Aorta (tissue), 5 donors: ENCODE data around the gene TMA7B. TPM values are rescaled to one million over a fixed set of nuclear protein-coding genes. Genes with fewer than 3 reads are reported as not detected.

Experiments
- ATAC-seq: fragments of 200-7000 bp; cut with Tn5 transposase; one replicate; pipeline ENCODE4 v1.9.1; 2022; ENCODE audit warnings: moderate library complexity; ENCODE audit not compliant: low FRiP score
- DNase-seq, 2 donors: peaks; one replicate each; pipeline ENCODE4 v3.0.0-alpha.2; 2020
- H3K27ac ChIP-seq, 2 donors: one replicate each; pipeline ENCODE4 v1.5.1; 2013; ENCODE audit warnings: low read length in 2 of 2, mild to moderate bottlenecking in 2 of 2, moderate library complexity in 2 of 2, control low read depth in 1 of 2, inconsistent platforms in 1 of 2, low read depth in 1 of 2
- H3K27me3 ChIP-seq, 2 donors: one replicate each; pipeline ENCODE4 v1.6.1; 2013; ENCODE audit warnings: control low read depth in 1 of 2, low read length in 1 of 2, mild to moderate bottlenecking in 1 of 2, moderate library complexity in 1 of 2; ENCODE audit not compliant: insufficient read depth in 2 of 2, control insufficient read depth in 1 of 2
- H3K36me3 ChIP-seq, 2 donors: one replicate each; pipeline ENCODE4 v1.6.1; 2013; ENCODE audit warnings: control low read depth in 1 of 2, low read length in 1 of 2, mild to moderate bottlenecking in 1 of 2; ENCODE audit not compliant: insufficient read depth in 2 of 2, control insufficient read depth in 1 of 2
- H3K4me1 ChIP-seq, 2 donors: one replicate each; pipeline ENCODE4 v1.6.1; 2013; ENCODE audit warnings: low read length in 2 of 2, control low read depth in 1 of 2, mild to moderate bottlenecking in 1 of 2, moderate library complexity in 1 of 2; ENCODE audit not compliant: insufficient read depth in 2 of 2, control insufficient read depth in 1 of 2
- H3K4me3 ChIP-seq, 2 donors: one replicate each; pipeline ENCODE4 v1.5.1; 2013; ENCODE audit warnings: low read length in 2 of 2, control low read depth in 1 of 2, mild to moderate bottlenecking in 1 of 2
- H3K9me3 ChIP-seq: one replicate; pipeline ENCODE4 v1.6.1; 2013; ENCODE audit warnings: mild to moderate bottlenecking, low read length; ENCODE audit not compliant: control insufficient read depth
- WGBS, 2 donors: extraction: QIAGEN DNeasy Blood & Tissue Kit; methylation state at CpG; one replicate each; pipeline ENCODE4 v1.1.7; 2013; 5-methylcytosine and 5-hydroxymethylcytosine counted together
- intact Hi-C, 2 donors: fragments of 100-400 bp; cut with DNase I; formaldehyde crosslinking; loops; one replicate each; pipeline versions ENCODE4 v1.14.2 to v1.15.0; 2022
- polyA plus RNA-seq, 2 donors: library from polyadenylated mRNA; stranded (reverse); fragments of 200-250 nt; gene quantifications; one replicate each; pipeline ENCODE4 v1.2.3, GENCODE V29; 2013
- total RNA-seq, 2 donors: library from RNA; stranded (reverse); fragmentation: NEBNext Ultra II Directional; extraction: Animal tissue kit (Norgen Biotek cat#: 25700); gene quantifications; one replicate each; pipeline ENCODE4 v1.2.1, GENCODE V29; 2021
- donor health status: healthy with polysubstance abuse.
- donor health status: Bipolar disorder and iron deficiency.
- donor health status: DM: no; HTN: no; CAD: no.
- donor health status: DM: no; HTN: no; CAD: no.
- donor health status: DM: yes; HTN: yes; CAD: no.

TMA7B gene
- total and polyA plus RNA-seq, 4 donors, result 0.39 to 0.42 TPM; not detected in 2

GRCh38 chr22:39937906-39938305 is 22.3 kb upstream of the TMA7B start:
- 86 to 91% methylated on average over 3 of the region's 3 CpGs for WGBS, 2 donors
- intact Hi-C loops, result no loop called here

GRCh38 chr22:39938509-39939111 is 21.6 kb upstream of the TMA7B start:
- Histone ChIP-seq H3K4me1 (no peaks in the 10 kb centered on the region), H3K36me3 (no peaks in the 10 kb centered on the region), H3K27me3 (no peaks in the 10 kb centered on the region), H3K9me3 (no peaks in the 10 kb centered on the region), H3K4me3 (no peak overlapping the region), H3K27ac (no peak overlapping the region)
- no peak for DNase-seq
- intact Hi-C loops, result no loop called here
- ATAC-seq, result no peak
- 49 to 60% methylated on average over 14 of the region's 14 CpGs for WGBS, 2 donors

More at GRCh38 chr22:39937906-39938305, 22.3 kb upstream of the TMA7B start:
- no peak overlapping the region for H3K27ac ChIP-seq
- DNase-seq (no peak), ATAC-seq (no peak)
- H3K36me3 ChIP-seq, result no peaks in the 10 kb centered on the region
- no peak overlapping the region for H3K4me3 ChIP-seq
- H3K4me1 ChIP-seq, result no peaks in the 10 kb centered on the region
- H3K9me3 ChIP-seq, result no peaks in the 10 kb centered on the region
- no peaks in the 10 kb centered on the region for H3K27me3 ChIP-seq

- Histone ChIP-seq H3K36me3 (no peaks in the 10 kb centered on the region), H3K4me3 (no peak overlapping the region), H3K27ac (no peak overlapping the region), H3K4me1 (no peaks in the 10 kb centered on the region), H3K9me3 (no peaks in the 10 kb centered on the region), H3K27me3 (no peaks in the 10 kb centered on the region)
- intact Hi-C loops, result no loop called here
- 93 to 94% methylated on average over 3 of the region's 3 CpGs for WGBS, 2 donors
- ATAC-seq (no peak), DNase-seq (no peak)
Observed at GRCh38 chr22:39939830-39940229, 20.4 kb upstream of the TMA7B start.

- Histone ChIP-seq H3K27me3 (no peaks in the 10 kb centered on the region), H3K27ac (no peak overlapping the region), H3K4me3 (no peak overlapping the region), H3K36me3 (no peaks in the 10 kb centered on the region), H3K9me3 (no peaks in the 10 kb centered on the region), H3K4me1 (no peaks in the 10 kb centered on the region)
- no peak for DNase-seq
- no peak for ATAC-seq
- intact Hi-C loops, result no loop called here
- 53 to 57% methylated on average over 9 of the region's 9 CpGs for WGBS, 2 donors
Observed at GRCh38 chr22:39940757-39941305, 19.4 kb upstream of the TMA7B start.

GRCh38 chr22:39941601-39942000 is 18.6 kb upstream of the TMA7B start:
- WGBS, 2 donors, result 65 to 67% methylated on average over 2 of the region's 2 CpGs
- no peaks in the 10 kb centered on the region for H3K36me3 ChIP-seq
- H3K27me3 ChIP-seq, result no peaks in the 10 kb centered on the region
- H3K27ac ChIP-seq, result no peak overlapping the region
- DNase-seq, result no peak
- H3K4me1 ChIP-seq, result no peaks in the 10 kb centered on the region
- no peak for ATAC-seq
- no peaks in the 10 kb centered on the region for H3K9me3 ChIP-seq
- intact Hi-C loops, result no loop called here
- H3K4me3 ChIP-seq, result no peak overlapping the region

GRCh38 chr22:39942439-39943230 is 17.6 kb upstream of the TMA7B start:
- Histone ChIP-seq H3K27ac (no peak overlapping the region), H3K4me3 (no peak overlapping the region), H3K27me3 (no peaks in the 10 kb centered on the region), H3K9me3 (no peaks in the 10 kb centered on the region), H3K4me1 (no peaks in the 10 kb centered on the region), H3K36me3 (no peaks in the 10 kb centered on the region)
- ATAC-seq, result no peak
- intact Hi-C loops, result no loop called here
- DNase-seq, result no peak
- 78 to 80% methylated on average over 8 of the region's 8 CpGs for WGBS, 2 donors

GRCh38 chr22:39943337-39943736 is 16.9 kb upstream of the TMA7B start:
- ATAC-seq (no peak), DNase-seq (no peak)
- intact Hi-C loops, result no loop called here
- Histone ChIP-seq H3K9me3 (no peaks in the 10 kb centered on the region), H3K27ac (no peak overlapping the region), H3K27me3 (no peaks in the 10 kb centered on the region), H3K36me3 (no peaks in the 10 kb centered on the region), H3K4me3 (no peak overlapping the region), H3K4me1 (no peaks in the 10 kb centered on the region)
- WGBS, 2 donors, result 47 to 52% methylated on average over 5 of the region's 5 CpGs

GRCh38 chr22:39943953-39944872 is 16.0 kb upstream of the TMA7B start:
- Histone ChIP-seq H3K9me3 (no peaks in the 10 kb centered on the region), H3K27ac (no peak overlapping the region), H3K27me3 (no peaks in the 10 kb centered on the region), H3K4me3 (no peak overlapping the region), H3K36me3 (no peaks in the 10 kb centered on the region), H3K4me1 (no peaks in the 10 kb centered on the region)
- ATAC-seq (no peak), DNase-seq (no peak)
- intact Hi-C loops, result no loop called here
- 77 to 78% methylated on average over 11 of the region's 11 CpGs for WGBS, 2 donors
